Renal cortex interstitium (tissue), 11 donors: ENCODE measurements around the gene RAB7B. TPM values are rescaled to one million over a fixed set of nuclear protein-coding genes. Genes with fewer than 3 reads are reported as not detected.
A peak's percentile ranks its signal among the peaks of the same experiment; 100 is the strongest.

Experiments
- DNase-seq, 11 donors: peaks; one replicate each; pipeline ENCODE4 v3.0.0-alpha.2; 2013; ENCODE audit warnings: low read depth in 9 of 11, low spot score in 4 of 11; ENCODE audit errors: extremely low read depth in 1 of 11
- polyA plus RNA-seq, 3 donors: library from polyadenylated mRNA; unstranded; fragments of 120-200 nt; gene quantifications; one replicate each; pipeline ENCODE4 v1.2.1, GENCODE V29; 2013; ENCODE audit not compliant: insufficient read length in 3 of 3

The RAB7B gene
- polyA plus RNA-seq, 3 donors = 2.2 to 3.2 (median 3.1) TPM

DNA sequence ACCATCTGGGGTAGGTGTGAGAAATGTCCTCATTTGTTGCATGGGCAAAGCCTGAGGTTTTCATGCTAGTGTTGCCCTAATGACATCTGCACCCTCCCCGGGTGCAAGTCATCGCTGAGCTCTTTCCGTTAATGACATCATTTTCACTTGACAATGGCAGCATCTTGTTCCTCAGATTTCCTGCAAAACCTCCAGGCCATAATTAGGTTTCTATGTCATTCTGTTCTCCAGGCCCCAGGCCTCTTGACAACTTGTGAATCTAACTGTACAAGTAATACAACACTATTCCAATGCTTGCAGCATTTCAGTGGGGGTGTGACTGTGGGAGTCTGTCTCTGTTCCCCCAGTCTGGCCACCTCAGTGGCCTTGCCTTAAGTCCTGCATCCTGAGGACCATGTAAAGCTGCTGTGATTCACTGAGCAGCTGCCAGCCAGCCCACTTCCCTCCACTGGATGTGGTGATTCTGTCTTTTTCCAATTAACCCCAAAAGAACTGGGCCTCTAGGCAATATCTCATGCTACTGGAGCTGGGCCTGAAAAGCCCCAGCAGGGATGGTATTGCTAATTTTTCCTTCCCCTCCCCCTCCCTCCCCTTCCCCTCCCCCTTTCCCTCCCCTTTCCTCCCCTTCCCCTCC is 22.8 kb downstream of the RAB7B start:
- no peak for DNase-seq

DNA sequence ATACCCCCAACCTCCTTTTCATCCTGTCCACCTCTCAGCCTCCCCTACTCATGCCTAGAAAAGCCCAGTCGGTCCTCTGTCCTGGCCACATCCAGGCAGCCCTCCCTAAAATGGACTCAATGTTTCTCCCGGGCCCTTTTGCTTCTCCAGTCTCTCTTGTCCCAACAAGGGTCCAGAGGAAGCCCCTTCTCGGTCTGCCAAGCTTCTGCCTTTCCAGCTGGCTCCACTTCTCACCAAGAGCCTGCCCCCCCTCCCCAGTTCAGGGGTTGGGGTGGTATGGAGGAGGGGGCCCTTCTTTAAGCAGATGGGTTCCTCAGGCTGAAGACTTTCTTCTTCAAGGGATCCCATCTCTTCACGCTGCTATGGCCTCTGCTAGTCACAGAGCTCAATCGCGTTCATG is 23.9 kb downstream of the RAB7B start:
- DNase-seq = no peak

DNA sequence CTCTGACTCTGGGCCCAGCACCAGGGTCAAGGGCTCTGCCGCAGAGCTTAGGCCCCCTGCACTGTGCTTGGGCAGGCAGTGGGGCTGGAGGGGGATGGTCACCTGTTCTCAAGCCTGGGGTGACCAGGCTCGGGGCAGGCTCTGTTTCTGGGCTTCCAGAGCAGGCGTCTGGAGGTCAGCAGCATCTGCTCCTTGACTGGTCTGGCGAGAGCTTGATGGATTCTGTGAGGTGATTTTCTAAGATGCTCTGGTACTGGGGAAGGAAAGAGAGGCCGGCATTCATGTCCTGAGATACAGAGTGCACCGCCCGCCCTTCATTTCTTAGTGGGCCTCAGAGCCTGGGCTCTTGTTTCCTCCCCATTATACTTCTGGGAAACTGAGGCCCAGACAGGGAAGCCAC is 24.5 kb downstream of the RAB7B start:
- no peak for DNase-seq

DNA sequence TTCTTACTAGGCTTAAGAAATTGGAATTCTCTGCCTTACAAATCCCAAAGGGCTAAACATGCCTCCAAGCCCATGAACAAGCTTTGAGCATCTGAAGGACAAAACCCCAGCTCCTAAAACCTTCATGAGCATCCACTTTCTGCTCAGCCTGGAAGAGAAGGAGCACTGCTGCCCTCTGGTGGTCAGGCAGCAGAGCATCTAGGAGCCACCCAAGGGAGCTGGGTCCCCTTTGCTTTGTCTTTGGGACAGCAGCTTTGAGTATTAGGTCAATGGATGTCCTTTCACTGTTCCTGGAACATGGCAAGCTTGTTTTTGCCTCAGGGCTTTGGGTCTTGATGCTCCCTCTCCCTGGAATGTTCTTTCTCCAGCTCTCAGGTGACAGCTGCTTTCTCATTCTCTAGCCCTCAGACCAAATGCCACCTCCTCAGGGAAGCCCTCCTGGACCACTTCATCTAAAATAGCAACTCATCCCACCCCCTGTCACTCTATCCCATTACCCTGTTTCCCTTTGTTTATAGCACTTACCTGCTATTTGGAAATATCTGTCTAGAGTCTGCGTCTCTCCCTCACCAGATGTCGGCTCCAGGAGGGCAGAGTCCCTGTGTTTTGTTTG is 25.7 kb downstream of the RAB7B start:
- peak in 9 of 11 donors; percentile 48 to 68 (median 63) for DNase-seq

DNA sequence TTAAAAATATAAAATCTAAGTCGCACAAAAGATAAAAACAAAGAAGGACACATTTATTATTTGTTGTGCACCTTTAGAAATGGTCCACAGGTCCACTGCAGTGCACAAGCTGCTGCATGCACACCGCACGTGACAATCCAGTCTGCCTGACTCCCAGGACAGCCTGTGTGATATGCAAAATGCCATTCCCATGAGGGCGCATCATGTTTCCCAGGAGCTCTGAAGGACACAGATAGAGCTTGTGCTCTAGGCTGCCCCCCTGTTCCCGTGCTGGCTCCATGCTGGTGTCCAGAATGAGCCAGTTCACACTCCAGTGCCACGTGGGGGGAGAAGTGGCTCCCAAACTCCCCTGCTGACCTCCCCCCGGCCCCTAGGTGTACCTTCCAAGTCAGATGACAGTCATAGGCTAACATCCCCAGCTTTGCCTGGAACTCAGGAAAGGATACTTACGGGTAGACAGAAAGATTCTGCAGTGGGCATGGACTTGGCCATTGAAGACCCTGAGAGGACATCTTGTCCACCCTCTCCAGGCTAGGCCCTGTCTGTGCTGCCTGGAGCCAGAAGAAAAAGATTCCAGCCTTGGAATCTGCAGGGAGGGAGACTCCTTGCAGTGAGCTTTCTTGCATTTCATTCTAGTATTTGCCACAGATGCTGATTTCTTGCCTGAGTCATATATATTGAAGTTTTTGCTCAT is 26.3 kb downstream of the RAB7B start:
- peak in 4 of 11 donors; percentile 38 to 42 (median 41) for DNase-seq

DNA sequence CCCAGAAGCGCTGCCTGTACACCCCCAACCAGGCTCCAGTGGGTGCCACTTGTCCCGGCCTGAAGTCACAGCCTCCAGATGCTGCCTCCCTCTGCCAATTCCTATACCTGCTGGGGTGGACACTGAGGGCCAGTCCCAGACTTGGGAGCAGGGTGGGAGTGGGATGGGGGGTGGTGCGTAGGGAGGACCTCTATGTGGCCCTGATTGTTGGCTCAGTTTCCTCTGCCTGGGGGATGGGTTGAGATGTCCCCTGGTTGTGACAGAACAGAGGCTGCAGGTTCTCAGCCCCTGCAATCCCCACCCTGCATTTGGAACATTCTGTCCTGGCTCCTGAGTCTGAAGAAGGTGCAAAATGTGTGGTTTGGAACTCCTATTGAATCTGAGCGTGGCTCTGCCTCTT is 27.2 kb downstream of the RAB7B start:
- DNase-seq = no peak

DNA sequence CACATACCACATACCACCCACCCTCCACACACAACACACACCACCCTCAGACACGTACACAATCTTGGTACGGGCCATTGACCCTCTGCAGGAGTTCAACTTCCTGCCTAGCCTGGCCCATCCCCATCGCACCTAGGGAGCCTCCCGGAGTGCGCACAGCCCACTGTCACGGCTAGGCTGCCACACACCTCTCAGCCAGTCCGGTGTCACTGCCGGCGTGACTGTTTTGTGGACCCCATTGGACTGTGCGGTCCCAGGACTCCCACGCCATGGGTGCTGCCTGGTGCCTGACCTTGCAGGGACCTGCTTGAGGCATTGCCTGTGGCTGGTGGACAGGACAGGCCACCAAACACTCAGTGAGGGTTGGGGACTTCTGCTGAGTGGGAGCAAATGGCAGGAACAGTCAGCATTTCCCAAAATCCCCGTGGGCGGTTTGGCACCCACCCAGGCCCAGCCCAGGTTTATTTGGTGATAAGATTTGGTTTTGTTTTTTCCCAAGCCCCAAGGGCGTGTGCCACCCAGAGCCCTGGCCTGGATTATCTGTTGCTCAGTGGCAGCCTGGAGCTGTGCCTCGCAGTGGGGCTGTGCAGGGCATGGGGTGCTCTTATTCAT is 27.7 kb downstream of the RAB7B start:
- DNase-seq = no peak

DNA sequence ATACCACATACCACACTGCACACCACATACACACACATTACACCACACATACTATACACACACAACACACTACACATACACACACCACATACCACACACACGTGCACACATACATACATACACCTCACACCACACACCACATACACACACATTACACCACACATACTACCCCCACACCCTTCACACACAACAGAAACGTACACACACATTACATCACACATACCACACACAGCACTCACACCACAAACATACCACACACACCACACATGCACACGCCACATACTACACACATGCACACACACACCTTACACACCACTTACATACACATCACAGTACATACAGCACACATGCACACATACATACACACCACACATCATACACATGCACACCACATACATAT is 28.5 kb downstream of the RAB7B start:
- DNase-seq = no peak

DNA sequence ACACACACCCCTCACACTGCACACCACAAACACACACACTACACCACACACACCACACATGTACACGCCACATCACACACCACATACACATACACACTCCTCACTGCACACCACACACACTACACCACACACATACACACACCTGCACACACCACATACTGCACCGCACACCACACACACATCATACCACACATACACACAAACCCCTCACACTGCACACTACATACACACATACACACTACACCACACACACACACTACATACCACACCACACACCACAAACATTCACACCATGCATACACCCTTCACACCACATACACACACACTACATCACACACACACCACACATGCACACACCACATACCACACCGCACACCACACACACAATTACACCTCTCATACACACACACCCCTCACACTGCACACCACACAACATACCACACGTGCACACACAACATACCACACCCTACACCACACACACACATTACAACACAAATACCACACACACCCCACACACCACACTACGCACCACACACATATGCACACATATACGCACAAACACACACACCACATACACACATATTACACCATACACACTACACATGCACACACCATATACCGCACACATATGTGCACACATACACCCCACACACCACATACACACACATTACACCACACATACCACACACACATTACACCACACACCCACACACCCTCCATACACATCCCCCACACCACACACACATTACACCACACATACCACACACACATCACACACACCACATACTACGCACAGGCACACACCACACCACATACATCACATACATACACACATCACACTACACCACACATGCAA is 29.6 kb downstream of the RAB7B start:
- no peak for DNase-seq

DNA sequence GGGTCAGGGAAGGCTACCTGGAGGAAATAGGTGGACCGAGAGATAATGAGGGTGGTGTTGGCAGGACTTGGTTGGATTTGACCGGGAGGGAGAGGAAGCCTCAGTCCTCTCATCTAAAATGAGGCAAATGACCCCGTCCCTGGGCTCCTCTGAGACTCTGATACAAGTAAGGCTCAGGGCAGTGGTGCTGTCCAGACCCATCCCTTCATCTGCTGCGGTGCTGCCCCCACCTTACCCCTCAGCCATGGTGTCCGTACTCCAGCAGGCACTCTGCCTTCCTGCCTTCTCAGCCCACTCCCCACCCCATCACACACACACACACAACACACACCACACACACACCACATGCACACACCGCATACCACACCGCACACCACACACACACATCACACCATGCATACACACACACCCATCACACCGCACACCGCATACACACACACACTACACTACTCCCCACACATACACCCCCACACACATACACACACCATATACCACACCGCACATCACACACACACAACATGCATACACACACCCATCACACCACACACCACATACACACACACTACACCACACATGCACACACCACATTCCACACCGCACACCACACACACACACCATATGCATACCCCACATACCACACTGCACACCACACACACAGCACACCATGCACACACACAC is 30.6 kb downstream of the RAB7B start:
- DNase-seq = no peak

DNA sequence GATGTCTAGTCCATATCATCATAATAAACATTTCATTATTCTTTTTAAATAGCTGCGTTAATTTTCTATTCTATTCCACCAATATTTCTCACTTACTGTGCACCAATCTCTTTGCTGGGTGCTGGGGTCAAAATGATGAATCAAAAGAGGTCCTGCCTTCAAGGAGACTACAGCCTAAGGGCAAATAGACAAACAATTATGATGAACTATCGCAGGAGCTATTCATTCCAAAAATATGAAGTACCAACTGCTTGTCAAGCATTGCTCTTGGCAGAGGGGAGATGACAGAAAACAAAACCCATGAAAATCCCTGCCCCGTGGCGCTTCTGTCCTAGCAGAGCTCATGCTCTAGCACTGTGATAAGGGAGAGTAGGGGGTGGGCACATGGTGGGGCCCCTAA is 31.1 kb downstream of the RAB7B start:
- no peak for DNase-seq

DNA sequence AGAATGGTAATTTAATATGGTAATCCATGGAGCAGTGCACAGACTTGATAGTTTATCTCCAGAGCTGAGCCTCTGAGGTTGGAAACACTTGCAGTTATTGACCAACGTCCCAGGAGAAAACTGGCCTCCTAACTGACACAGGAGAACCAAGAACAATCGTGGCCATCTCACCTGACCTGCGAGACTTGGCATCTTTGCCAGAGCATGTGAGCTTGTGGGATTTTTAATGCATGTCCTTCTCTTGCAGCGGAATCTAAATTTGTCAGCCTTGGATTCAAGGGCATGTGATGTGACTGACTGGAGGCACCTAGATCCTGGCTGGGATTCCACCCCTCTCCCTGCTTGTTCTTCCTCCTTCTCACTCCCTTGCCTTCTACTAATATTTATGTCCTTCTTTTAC is 32.1 kb downstream of the RAB7B start:
- no peak for DNase-seq

DNA sequence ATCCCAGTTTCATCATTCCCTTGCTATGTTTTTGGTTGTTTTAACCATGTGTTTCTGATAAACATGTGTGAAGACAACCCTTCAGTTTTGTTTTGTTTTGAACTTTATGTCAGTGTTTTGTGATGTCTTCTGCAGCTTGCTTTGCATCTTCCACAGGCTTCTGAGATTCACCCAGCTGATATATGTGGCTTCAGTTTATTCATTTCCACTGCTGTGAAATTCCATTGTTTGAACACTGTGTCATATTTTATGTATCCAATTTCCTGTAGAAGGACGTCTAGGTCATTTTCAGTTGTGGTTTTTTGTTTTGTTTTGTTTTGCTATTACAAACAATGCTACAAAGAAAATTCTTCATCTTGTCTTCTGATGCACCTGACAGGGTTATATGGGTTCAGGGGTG is 32.7 kb downstream of the RAB7B start:
- DNase-seq = peak in 1 of 11 donors; percentile 27

DNA sequence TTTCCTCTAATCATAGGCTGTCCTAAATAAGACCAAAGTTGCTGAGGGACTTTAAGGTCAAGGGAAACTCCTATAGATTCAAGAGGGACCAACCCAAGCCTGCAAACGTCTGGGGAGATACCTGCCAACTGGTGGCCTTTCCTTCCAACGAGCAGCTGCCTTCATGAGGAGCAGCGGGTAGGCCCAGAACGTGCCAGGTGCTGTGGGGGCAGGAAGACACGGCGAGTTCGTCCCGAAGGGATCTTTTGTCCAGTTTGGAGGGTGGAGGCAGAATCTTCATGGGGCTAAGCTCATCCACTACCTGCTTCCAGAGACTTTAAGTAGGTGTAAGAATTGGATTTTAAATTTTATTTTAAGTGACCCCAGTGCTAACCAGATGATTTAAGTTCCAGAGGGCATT is 34.0 kb downstream of the RAB7B start:
- no peak for DNase-seq

DNA sequence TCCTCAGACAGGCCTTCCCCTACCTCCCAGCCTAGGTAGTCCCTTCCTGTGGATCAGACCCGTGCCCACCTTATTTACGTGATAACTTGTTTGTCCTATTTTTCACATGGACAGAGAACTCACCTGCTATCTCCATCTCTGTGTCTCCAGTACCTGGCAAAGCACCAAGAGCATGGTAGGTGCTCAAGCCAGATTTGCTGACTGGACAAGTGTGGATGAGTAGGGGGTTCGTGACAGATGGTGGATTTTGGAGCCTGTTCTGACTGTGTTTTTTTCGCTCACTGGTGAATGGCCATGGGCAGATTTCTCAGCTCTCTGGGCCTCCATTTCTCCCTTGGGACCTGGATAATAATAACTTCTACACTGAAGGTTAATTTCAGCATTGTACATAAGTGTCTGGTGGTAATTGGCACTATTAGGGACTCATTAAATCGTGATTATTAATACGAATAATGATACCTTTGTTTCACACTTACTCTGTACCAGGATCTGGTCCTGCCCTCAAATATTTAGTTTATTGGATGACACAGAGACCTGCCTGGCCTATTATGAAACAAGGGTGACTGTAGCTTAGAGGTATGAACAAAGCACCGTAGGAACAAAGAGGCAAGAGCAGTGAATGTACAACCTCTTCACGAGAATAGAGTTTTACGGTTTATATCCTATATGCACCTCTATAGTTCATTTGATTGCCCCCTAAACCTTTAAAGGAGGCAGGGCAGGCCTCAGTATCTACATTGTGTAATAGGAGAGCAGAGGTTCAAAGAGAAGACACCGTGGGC is 35.5 kb downstream of the RAB7B start:
- DNase-seq = no peak

DNA sequence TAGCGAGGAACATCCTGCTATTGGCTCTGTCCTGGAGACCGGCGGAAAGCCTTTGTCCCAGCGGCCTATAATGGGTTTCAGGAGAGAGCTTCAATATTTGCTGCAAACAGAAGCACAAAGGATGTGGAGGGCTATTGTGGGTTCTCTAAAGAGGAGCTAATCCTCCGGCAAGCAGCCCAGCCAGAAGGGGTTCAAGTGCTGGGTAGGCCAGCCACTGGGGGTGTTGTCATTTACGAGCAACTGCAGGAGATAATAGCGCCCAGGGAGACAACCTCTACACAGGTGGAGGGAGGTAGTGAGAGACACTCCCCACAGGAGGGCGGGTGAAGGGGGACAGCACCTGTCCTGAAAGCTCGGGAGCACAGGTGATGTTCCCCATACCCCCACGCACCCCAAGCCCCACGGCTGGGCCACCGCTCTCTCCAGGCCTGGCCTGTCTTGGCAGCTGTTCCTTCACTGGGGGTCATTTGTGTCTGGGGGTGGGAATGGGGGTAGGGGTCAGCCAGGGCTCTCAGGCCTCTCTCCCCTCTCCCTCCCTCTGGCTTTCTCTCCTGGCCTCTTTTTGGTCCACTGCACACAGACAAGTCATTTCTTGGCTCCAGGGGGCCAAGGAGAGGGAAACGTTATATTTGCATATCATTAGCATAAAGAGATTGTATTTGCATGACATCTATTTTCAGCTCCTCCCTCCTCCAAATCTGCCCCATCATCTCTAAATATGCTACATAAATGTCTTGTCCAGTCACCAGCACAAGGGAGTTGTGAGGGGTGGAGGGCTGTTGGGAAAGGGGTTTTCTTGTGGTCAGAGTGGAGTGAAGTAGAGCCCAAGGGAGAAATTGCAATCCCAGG is 37.9 kb downstream of the RAB7B start:
- no peak for DNase-seq
